A549 treated with AZD2906 at 1 μM for 4 hours (cell line): ENCODE results near the gene ACKR3. TPM values are rescaled to one million over a fixed set of nuclear protein-coding genes. Genes with fewer than 3 reads are reported as not detected.

ENCODE experiments used
- total RNA-seq: library from RNA; stranded (reverse); fragments of 200-300 nt; extraction: Qiagen RNA extraction; gene quantifications from 5 replicates; pipeline ENCODE4 v1.2.3, GENCODE V29; 2022

ACKR3 gene
- 9.3 to 15.6 TPM (median 10.9 TPM) in 5 replicates for total RNA-seq

GRCh38 chr2:236569573-236569973 lies at the start of gene ACKR3:
ACKR3 (plus strand) TSS chr2:236569825; CDS start chr2:236580466, 10,641 bp downstream.

